ENCODE measurements around the gene RBFOX1.

The RBFOX1 gene

DNA sequence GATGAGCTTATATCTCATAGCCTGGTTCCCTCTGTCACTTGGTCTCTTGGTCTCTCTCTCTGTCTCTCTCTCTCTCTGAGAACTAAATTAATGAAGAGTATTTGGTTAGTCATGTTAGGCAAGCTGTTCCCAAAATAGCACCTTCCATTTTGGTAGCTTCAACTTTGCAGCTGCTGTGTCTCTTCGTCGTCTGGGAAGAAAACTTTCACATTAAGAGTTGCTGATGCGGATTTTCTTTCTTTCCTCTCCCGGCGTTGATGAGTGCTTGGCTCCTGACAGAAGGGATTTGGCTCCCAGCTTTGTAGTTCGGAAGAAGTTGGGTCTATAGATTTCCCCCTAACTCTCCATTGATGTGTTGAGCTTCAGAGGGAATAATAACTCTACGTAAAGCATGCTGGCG is at the start of gene RBFOX1:
TSS of gene RBFOX1 (plus strand) at position 235 of the 400 bp plus-strand sequence.
- Mint-ChIP-seq H3K36me3 (ENCODE audit: low read depth) (no peaks in the 10 kb centered on the region), H3K4me3 (no peak within 1 kb of the TSS), H3K27me3 (ENCODE audit: low read depth) (no peaks in the 10 kb centered on the region), H3K27ac (no peak within 1 kb of the TSS), H3K4me1 (ENCODE audit: low read depth) (no peaks in the 10 kb centered on the region), H3K9me3 (peaks cover 30% of the 10 kb centered on the region)

DNA sequence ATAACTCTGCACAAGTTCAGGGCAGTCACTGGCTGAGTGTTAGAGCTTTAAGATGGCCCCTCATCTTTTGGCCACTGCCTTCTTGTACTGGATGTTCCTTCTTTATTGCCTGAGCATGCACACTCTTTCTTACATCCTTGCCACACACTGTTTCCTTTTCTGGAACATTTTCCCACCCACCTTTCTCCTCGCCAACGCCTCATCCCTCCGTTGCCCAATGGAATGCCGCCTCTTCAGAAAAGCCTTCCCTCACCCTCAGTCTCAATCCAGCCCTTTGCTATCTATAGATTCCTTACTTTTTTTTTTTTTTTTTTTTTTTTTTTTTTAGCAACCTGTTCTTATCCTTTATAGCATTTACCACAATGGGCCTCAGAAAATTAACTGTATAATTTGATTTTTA is 47.9 kb upstream of the RBFOX1 start:
- no peak overlapping the region for H3K27ac Mint-ChIP-seq
- H3K4me1 Mint-ChIP-seq (ENCODE audit: low read depth): no peaks in the 10 kb centered on the region
- peaks cover 32% of the 10 kb centered on the region for H3K9me3 Mint-ChIP-seq
- H3K27me3 Mint-ChIP-seq (ENCODE audit: low read depth): no peaks in the 10 kb centered on the region
- H3K36me3 Mint-ChIP-seq (ENCODE audit: low read depth): no peaks in the 10 kb centered on the region
- no peak overlapping the region for H3K4me3 Mint-ChIP-seq

DNA sequence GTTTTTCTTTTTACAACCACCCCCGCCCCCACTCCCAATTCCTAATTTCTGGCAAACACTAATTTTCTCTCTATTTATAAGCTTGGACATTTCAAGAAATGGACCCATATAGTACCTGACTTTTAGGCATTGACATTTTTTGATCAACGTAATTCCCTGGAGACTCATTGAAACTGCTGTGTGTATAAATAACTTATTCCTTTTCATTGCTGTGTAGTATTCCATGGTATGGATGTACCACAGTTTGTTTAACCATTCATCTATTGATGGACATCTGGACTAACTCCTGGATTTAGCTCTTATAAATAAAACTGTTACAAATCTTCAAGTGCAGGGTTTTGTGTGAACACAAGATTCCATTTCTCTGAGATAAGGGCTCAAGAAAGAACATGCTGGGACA is 47.1 kb upstream of the RBFOX1 start:
- Mint-ChIP-seq H3K4me1 (ENCODE audit: low read depth) (no peaks in the 10 kb centered on the region), H3K4me3 (no peak overlapping the region), H3K27me3 (ENCODE audit: low read depth) (no peaks in the 10 kb centered on the region), H3K27ac (no peak overlapping the region), H3K9me3 (peaks cover 32% of the 10 kb centered on the region), H3K36me3 (ENCODE audit: low read depth) (no peaks in the 10 kb centered on the region)

DNA sequence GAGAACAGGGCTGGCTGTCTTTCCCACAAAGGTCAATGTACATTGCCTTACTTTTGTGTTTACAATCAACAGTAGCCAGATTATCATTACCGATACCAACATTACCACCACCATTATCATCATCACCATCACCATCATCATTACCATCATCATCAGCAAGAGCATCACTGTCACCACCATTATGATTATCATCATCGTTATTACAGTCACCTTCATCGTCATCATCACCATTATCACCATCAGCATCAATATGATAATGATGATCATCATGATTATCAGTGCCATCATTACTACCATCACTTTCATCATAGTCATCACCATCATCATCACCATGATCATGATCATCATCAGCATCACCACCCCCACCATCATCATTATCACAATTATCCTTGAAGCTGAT is 43.3 kb upstream of the RBFOX1 start:
- H3K4me3 Mint-ChIP-seq: no peak overlapping the region
- no peak overlapping the region for H3K27ac Mint-ChIP-seq

DNA sequence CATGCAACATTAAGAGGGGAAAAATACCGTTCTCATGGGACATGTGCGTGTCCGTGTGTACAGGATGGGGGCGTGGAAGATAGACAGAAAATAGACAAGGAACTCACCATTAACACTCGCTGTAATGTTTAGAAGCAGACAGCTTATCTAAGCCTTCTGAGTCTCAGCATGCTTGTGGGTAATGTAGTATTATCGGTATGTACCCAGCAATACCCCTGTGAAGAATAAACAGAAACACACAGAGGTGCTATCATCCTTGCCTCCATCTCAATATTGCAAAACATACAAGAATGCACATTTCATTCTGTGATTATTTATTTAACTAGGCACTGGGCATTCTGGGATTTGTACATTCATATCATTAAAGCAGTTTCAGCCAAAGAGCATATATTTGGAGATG is 42.0 kb upstream of the RBFOX1 start:
- no peak overlapping the region for H3K4me3 Mint-ChIP-seq
- H3K27me3 Mint-ChIP-seq (ENCODE audit: low read depth): no peaks in the 10 kb centered on the region
- H3K27ac Mint-ChIP-seq: no peak overlapping the region
- H3K9me3 Mint-ChIP-seq: peaks cover 25% of the 10 kb centered on the region
- no peaks in the 10 kb centered on the region for H3K36me3 Mint-ChIP-seq (ENCODE audit: low read depth)
- no peaks in the 10 kb centered on the region for H3K4me1 Mint-ChIP-seq (ENCODE audit: low read depth)

More for the DNA sequence above, 43.3 kb upstream of the RBFOX1 start:
- no peaks in the 10 kb centered on the region for H3K4me1 Mint-ChIP-seq (ENCODE audit: low read depth)
- H3K27me3 Mint-ChIP-seq (ENCODE audit: low read depth): no peaks in the 10 kb centered on the region
- peaks cover 33% of the 10 kb centered on the region for H3K9me3 Mint-ChIP-seq
- no peaks in the 10 kb centered on the region for H3K36me3 Mint-ChIP-seq (ENCODE audit: low read depth)

DNA sequence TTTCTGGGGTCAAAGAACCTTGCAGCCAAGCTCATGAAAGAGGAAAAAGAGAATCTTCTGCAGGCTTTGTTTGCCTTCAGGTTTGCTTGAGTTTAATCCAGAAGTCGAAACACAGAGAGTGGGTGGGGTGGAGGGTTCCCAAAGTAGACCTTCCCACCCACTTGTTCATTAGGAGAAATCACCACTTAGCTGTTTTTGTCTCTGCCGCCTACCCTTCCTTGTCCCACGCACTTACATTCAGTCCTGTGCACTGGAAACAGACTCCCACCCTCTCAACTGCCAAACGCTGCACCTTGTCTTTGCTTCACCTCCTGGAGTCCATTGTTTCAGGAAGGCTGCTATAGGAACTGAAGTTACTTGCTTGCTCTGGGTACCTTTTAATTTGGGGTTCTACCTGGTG is 38.6 kb upstream of the RBFOX1 start:
- H3K36me3 Mint-ChIP-seq (ENCODE audit: low read depth): no peaks in the 10 kb centered on the region
- no peak overlapping the region for H3K27ac Mint-ChIP-seq
- no peak overlapping the region for H3K4me3 Mint-ChIP-seq
- no peaks in the 10 kb centered on the region for H3K27me3 Mint-ChIP-seq (ENCODE audit: low read depth)
- H3K9me3 Mint-ChIP-seq: peaks cover 19% of the 10 kb centered on the region
- no peaks in the 10 kb centered on the region for H3K4me1 Mint-ChIP-seq (ENCODE audit: low read depth)

DNA sequence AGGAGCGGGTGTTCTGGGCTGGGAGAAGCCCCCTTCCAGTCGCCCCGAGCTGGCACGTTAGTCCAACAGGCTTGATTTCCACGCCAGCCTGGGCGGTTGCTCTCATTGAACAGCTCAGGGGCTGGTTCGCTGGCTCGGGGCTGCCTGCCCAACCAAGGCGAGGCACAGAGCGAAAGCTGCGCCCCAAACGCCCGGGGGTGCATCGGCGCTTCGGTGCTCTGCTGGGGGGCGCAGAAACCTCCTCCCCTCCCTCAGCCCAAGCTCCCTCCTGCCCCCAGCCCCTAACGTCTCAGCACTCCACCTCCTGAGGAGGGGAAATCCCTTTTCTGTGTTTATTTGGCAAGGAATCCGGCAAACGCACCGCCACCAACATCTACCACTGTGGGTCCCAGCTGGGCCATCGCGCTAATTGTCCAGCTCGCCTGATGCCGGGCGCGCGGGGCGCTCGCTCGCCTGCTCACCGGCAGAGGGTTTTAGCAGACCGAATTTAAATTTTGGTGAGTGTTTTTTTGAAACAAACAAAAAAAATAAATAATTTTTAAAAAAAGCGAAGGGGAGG is 29.5 kb upstream of the RBFOX1 start:
- Mint-ChIP-seq H3K4me1 (ENCODE audit: low read depth) (no peaks in the 10 kb centered on the region), H3K9me3 (peaks cover 11% of the 10 kb centered on the region), H3K27me3 (ENCODE audit: low read depth) (peaks cover 15% of the 10 kb centered on the region), H3K4me3 (no peak overlapping the region), H3K27ac (no peak overlapping the region), H3K36me3 (ENCODE audit: low read depth) (no peaks in the 10 kb centered on the region)

DNA sequence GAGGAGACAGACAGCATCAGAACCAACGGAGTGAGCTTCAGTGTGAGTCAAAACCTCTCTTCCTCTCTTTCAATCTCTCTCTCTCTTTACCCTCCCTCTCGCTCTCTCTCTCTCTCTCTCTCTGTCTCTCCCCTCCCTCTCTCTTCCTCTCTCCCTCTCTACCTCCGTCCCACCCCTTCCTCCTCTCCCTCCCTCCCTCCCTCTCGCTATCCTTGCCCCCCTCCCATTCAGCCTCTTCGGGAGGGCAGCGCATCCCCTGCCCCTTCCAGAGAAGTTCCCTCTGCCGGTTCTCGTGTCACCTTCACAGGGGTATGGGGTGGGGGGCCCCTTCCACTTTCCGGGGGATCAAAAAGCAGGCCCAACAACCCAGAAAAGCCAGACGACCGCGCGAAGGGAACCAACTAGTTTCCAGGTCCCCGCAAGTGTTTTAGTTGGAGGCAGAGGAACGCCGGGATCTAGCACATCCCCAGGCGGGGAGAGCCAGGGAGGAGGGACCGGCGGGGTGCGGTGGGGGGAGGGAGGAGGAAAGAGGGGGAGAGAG is 28.9 kb upstream of the RBFOX1 start:
- Mint-ChIP-seq H3K4me3 (no peak overlapping the region), H3K4me1 (ENCODE audit: low read depth) (no peaks in the 10 kb centered on the region), H3K27me3 (ENCODE audit: low read depth) (peaks cover 15% of the 10 kb centered on the region), H3K9me3 (peaks cover 8% of the 10 kb centered on the region), H3K27ac (no peak overlapping the region), H3K36me3 (ENCODE audit: low read depth) (no peaks in the 10 kb centered on the region)

DNA sequence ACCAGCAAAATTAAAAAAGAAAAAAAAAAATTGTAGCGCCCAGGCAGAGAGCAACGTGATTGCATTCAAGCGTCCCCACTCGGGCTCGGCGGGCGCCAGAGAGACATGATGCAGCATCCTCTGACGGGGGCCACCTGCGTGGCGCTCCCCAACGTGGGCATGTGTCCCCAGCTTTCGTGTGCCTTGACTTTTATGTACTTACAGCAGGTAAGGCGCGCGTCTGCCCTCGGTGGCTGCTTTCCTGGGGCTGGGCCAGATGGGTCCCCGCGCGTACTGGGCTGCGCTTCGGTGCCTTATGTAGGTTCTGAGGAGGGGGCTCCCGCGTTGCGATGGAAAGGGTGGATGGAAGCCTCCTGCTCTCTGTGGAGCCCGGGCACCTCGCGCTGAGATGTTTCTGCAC is 28.4 kb upstream of the RBFOX1 start:
- Mint-ChIP-seq H3K36me3 (ENCODE audit: low read depth) (no peaks in the 10 kb centered on the region), H3K9me3 (peaks cover 7% of the 10 kb centered on the region), H3K4me1 (ENCODE audit: low read depth) (no peaks in the 10 kb centered on the region), H3K27me3 (ENCODE audit: low read depth) (peaks cover 15% of the 10 kb centered on the region), H3K4me3 (no peak overlapping the region), H3K27ac (no peak overlapping the region)

DNA sequence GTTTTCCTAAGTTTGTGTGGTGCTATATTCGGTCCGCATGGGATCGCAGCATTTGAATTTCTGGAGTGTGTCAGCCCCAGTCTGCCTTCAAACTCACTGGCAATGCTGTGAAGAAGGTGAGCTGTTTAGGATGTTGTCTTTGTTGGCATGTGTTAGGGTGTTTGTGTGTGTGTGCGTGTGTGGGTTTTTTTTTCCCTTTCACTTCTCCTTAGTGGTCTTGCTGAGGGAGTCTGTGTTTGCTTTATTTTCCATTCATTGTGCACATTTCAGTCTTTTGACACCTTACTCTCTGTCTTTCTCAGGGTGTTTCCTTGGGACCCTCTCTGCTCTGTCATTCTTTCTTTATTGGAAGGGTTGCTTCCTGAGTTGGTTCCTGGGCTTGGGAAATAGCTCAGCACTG is 27.7 kb upstream of the RBFOX1 start:
- Mint-ChIP-seq H3K27ac (no peak overlapping the region), H3K4me3 (no peak overlapping the region), H3K27me3 (ENCODE audit: low read depth) (peaks cover 15% of the 10 kb centered on the region), H3K9me3 (peaks cover 6% of the 10 kb centered on the region), H3K36me3 (ENCODE audit: low read depth) (no peaks in the 10 kb centered on the region), H3K4me1 (ENCODE audit: low read depth) (no peaks in the 10 kb centered on the region)

DNA sequence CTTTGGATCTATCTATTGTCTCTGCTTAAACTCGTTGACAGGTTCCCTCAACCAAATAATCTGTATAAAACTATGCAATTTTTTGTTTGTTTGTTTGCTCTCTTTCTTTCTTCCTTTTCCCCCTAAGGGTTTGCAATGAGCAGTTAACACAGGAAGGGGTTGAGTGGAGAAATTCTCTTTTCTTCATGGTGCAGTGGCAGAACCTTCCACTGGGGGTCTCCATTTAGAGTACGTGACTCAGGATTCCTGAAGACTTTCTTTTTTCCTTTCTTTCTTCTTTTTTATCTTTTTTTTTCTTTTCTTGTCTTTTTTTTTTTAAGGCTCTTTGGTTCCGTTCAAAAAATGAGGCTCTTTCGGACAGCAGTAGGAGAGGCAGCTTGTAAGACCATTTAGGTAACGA is 19.5 kb upstream of the RBFOX1 start:
- Mint-ChIP-seq H3K9me3 (no peaks in the 10 kb centered on the region), H3K27ac (no peak overlapping the region), H3K36me3 (ENCODE audit: low read depth) (no peaks in the 10 kb centered on the region), H3K27me3 (ENCODE audit: low read depth) (no peaks in the 10 kb centered on the region), H3K4me1 (ENCODE audit: low read depth) (no peaks in the 10 kb centered on the region), H3K4me3 (no peak overlapping the region)

DNA sequence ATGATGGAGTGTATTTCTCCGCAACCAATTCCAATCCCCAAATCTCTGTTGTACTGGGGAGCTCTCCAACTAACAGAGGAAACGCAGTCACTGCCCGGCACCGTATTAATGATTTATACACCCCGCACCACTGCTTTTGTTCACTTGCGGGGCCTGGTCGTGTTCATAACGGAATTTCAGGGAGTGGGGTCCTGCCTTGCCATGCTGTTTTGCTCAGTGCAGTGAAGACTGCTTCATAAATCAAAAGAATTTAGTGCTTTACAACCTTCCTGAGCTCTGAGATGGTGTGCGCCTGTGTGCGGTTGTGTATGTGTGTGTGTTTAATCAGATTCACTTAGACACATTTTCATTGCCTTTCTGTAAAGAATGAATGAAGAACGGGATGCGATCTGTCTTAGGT is 18.5 kb upstream of the RBFOX1 start:
- Mint-ChIP-seq H3K4me1 (ENCODE audit: low read depth) (no peaks in the 10 kb centered on the region), H3K4me3 (no peak overlapping the region), H3K36me3 (ENCODE audit: low read depth) (no peaks in the 10 kb centered on the region), H3K27me3 (ENCODE audit: low read depth) (no peaks in the 10 kb centered on the region), H3K9me3 (peaks cover 4% of the 10 kb centered on the region), H3K27ac (no peak overlapping the region)

DNA sequence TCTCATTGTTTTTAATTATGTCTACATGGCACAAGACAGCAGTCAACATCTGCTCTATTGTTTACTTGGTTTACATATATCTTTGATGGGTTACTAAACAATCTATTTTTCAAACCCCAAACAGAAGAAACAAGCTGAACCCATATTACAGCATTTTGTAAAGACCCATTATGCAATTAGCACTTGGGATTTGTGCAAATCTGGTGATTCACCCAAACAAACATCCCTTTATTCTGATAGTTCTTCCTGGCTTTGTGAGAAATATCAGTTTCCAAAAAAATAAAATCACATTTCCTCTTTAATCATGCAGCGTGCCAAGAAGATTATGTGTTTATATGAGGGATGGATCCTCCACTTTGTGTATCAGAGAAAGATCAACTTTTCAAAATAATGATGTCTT is 16.8 kb upstream of the RBFOX1 start:
- Mint-ChIP-seq H3K36me3 (ENCODE audit: low read depth) (no peaks in the 10 kb centered on the region), H3K9me3 (peaks cover 13% of the 10 kb centered on the region), H3K4me1 (ENCODE audit: low read depth) (no peaks in the 10 kb centered on the region)

DNA sequence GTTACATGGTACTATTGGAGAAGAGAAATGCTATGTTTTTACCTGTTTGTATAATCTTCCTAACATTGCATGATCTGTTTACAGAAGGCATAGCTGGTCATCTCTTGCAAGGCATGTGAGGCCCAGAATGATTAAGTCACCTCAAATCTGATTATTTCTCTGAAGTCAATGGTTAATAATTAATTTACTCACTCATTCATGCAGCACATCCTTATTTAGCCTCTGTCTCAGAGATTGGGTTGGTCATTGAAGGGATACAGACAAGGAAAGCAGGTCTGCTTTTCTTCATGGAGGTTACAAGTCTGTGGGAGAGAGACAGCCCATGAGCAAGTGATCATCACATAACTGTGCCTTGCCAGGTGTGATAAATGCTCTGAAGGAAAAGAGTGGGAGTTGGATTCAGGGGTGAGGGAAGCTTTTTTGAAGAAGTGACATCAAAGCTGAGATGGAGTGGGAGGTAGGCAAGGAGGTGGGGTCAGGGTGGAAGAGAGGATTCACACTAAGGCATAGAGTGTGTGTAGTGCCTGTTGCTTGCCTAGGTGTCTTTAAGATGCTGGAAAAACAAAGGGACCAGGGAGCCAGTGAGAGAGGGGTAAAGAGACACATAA is 16.3 kb upstream of the RBFOX1 start:
- Mint-ChIP-seq H3K27ac (no peak overlapping the region), H3K4me1 (ENCODE audit: low read depth) (no peaks in the 10 kb centered on the region), H3K36me3 (ENCODE audit: low read depth) (no peaks in the 10 kb centered on the region), H3K4me3 (no peak overlapping the region), H3K9me3 (peaks cover 13% of the 10 kb centered on the region), H3K27me3 (ENCODE audit: low read depth) (no peaks in the 10 kb centered on the region)

More for the DNA sequence above, 16.8 kb upstream of the RBFOX1 start:
- Mint-ChIP-seq H3K4me3 (no peak overlapping the region), H3K27ac (no peak overlapping the region), H3K27me3 (ENCODE audit: low read depth) (no peaks in the 10 kb centered on the region)

DNA sequence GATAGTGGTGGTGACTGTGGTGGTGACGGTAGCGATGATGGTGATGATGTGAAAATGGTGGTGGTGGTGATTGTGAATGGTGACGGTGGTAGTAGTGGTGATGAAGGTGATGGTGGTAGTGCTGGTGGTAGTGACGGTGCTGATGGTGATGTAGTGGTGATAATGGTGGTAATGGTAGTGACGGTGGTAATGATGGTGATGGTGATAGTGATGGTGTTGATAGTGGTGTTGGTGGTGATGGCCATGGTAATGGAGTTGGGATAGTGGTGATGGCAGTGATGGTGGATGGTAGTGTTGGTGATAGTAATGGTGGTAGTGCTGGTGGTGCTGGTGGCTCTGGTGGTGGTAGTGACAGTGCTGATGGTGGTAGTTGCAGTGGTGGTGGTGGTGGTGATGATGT is 14.7 kb upstream of the RBFOX1 start:
- Mint-ChIP-seq H3K4me1 (ENCODE audit: low read depth) (no peaks in the 10 kb centered on the region), H3K9me3 (peaks cover 19% of the 10 kb centered on the region), H3K27ac (no peak overlapping the region), H3K36me3 (ENCODE audit: low read depth) (no peaks in the 10 kb centered on the region), H3K27me3 (ENCODE audit: low read depth) (no peaks in the 10 kb centered on the region), H3K4me3 (no peak overlapping the region)

All from T-helper 1 cell treated with Interleukin-12 subunit alpha and Interleukin-12 subunit beta and Interleukin-4 antibody, amounts not matched to agents 30 μg/mL and 1 μg/mL, for 36 hours (primary cell).